ENCODE results near the gene SEZ6L. TPM values are rescaled to one million over a fixed set of nuclear protein-coding genes. Genes with fewer than 3 reads are reported as not detected.

The SEZ6L gene
- total RNA-seq, 1 experiment from 2014 or later, result 0.13 TPM

- Histone ChIP-seq H2AK5ac (ENCODE audit: insufficient read length, low read length) (no peak overlapping the region), H3K79me1 (ENCODE audit: insufficient read depth, low read depth, low read length, poor library complexity, severe bottlenecking) (no peaks in the 10 kb centered on the region), H3K4me2 (ENCODE audit: insufficient read depth, insufficient read length, low read length) (no peak overlapping the region), H2BK15ac (ENCODE audit: low read depth, low read length) (no peak overlapping the region), H4K8ac (replicated peaks; ENCODE audit: insufficient read length, low read depth, low read length) (no peak overlapping the region), H3K14ac (ENCODE audit: insufficient read depth, low read length) (no peak overlapping the region), H3K9ac (ENCODE audit: extremely low read depth, insufficient read length, low read length) (no peak overlapping the region), H2BK5ac (ENCODE audit: insufficient read length, low read length) (no peak overlapping the region), H3K23me2 (ENCODE audit: insufficient read length, low read depth, low read length, poor library complexity, severe bottlenecking) (no peaks in the 10 kb centered on the region), H2BK12ac (ENCODE audit: insufficient read length, low read depth, low read length) (no peak overlapping the region), H3K27me3 (ENCODE audit: insufficient read depth, low read length) (no peaks in the 10 kb centered on the region), H3K79me2 (ENCODE audit: insufficient read depth, low read length) (no peaks in the 10 kb centered on the region), H3T11ph (ENCODE audit: low read length) (no peak overlapping the region), H3K56ac (ENCODE audit: insufficient read length, low read depth, low read length) (no peak overlapping the region), H3K23ac (ENCODE audit: insufficient read length, low read depth, low read length) (no peak overlapping the region), H3K9me3 (ENCODE audit: control insufficient read depth, low read depth, low read length) (no peaks in the 10 kb centered on the region), H3K4ac (ENCODE audit: low read depth, low read length) (no peak overlapping the region), H2BK120ac (ENCODE audit: low read depth, low read length, poor library complexity, severe bottlenecking) (no peak overlapping the region), H3K27ac (ENCODE audit: insufficient read length, low read depth, low read length) (no peak overlapping the region), H3K4me1 (ENCODE audit: insufficient read depth, low read length) (no peaks in the 10 kb centered on the region), H4K91ac (ENCODE audit: insufficient read length, low read depth, low read length) (no peak overlapping the region), H2AFZ (ENCODE audit: low read length) (no peak overlapping the region), H4K20me1 (ENCODE audit: control insufficient read depth, insufficient read depth, insufficient read length) (no peaks in the 10 kb centered on the region), H2BK20ac (ENCODE audit: low read depth, low read length, poor library complexity, severe bottlenecking) (no peak overlapping the region), H4K5ac (ENCODE audit: insufficient read length, low read depth, low read length) (no peak overlapping the region), H3K18ac (ENCODE audit: insufficient read length, low read depth, low read length) (no peak overlapping the region)
- Mint-ChIP-seq H3K27ac (peak overlapping the region in 1 of 3 experiments; percentile 74; a peak in 2 of 7 replicates), H3K27me3 (ENCODE audit: low read depth) (no peaks in the 10 kb centered on the region; the same call in 1 of the 2 replicates), H3K4me1 (peaks cover 5 to 16% of the 10 kb centered on the region in 2 experiments), H3K4me3 (no peak overlapping the region), H3K36me3 (ENCODE audit: insufficient read depth in 1 of 3, low read depth in 3 of 3) (no peaks in the 10 kb centered on the region), H3K9me3 (no peaks in the 10 kb centered on the region; a peak in 1 of 5 replicates)
- peak; percentile 42; the same call in 2 of the 3 replicates for TF ChIP-seq CTCF (conservative IDR thresholded peaks at IDR 0.05)
- no CpG with 5 or more reads among the region's 2 CpGs for WGBS (ENCODE audit: extremely low coverage, insufficient read length, low lambda C conversion rate)
- DNase-seq, result no peak
These were observed 224.7 kb downstream of the SEZ6L start for GRCh38 chr22:26393929-26394328.
